Measurements from ENCODE around the gene INTS14. TPM values are rescaled to one million over a fixed set of nuclear protein-coding genes. Genes with fewer than 3 reads are reported as not detected.

Gene INTS14
- total RNA-seq, 2 donors from 2014 or later, result 26.0 to 28.3 TPM

DNA sequence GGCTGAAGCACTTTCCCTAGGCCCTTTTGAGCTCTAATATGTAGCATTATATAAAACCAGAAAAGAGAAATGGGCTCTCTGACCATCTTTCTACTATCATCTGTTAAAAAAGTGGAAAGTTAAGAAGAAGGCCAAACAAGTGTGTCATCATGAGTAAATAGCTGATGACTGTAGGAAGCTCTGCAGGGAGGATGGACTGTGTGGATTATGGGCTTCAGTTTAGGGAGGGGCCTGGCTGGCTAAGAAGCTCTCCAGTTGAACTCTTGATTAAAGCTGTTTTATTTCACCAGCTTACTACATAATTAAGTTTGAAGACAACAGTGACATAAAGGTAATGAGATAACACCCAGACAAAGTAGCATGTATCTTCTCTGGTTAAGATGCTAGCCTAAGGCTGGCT is 30.6 kb downstream of the INTS14 start:
- Histone ChIP-seq H3K27ac (no peak overlapping the region), H3K4me3 (no peak overlapping the region), H3K4me1 (no peaks in the 10 kb centered on the region), H3K27me3 (no peaks in the 10 kb centered on the region), H3K9me3 (no peaks in the 10 kb centered on the region), H3K36me3 (replicated peaks in 1 of 2; ENCODE audit: insufficient read depth in 1 of 2, low read depth in 2 of 2) (peaks cover 0 to 21% of the 10 kb centered on the region in 2 donors)
- TF ChIP-seq, protein P1, sequence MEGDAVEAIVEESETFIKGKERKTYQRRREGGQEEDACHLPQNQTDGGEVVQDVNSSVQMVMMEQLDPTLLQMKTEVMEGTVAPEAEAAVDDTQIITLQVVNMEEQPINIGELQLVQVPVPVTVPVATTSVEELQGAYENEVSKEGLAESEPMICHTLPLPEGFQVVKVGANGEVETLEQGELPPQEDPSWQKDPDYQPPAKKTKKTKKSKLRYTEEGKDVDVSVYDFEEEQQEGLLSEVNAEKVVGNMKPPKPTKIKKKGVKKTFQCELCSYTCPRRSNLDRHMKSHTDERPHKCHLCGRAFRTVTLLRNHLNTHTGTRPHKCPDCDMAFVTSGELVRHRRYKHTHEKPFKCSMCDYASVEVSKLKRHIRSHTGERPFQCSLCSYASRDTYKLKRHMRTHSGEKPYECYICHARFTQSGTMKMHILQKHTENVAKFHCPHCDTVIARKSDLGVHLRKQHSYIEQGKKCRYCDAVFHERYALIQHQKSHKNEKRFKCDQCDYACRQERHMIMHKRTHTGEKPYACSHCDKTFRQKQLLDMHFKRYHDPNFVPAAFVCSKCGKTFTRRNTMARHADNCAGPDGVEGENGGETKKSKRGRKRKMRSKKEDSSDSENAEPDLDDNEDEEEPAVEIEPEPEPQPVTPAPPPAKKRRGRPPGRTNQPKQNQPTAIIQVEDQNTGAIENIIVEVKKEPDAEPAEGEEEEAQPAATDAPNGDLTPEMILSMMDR (IDR thresholded peaks at IDR 0.05), result no peak
- no peak for TF ChIP-seq POLR2A (IDR thresholded peaks at IDR 0.05)
- ATAC-seq (no peak), DNase-seq (no peak)
- intact Hi-C loops (cut with DNase I), result no loop called here

DNA sequence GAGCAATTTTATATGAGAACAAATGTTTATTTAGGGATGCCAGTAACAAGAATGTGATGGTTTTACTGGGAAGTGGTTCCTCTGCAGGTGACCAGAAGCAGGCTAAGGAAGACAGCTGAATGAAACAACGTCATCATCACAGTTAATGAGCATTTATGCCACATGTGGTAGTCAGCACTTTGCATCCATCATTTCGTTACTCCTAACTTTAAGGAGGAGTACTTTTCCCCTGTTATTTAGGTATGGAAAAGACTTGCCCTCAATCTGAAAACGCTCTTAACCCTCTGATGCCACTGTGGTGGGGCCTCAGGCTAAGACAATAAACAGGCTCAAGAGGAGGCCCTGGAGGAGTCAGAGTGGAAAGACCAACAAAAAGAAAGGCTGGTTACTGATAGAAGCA is 31.2 kb downstream of the INTS14 start:
- no peak for DNase-seq
- H3K4me3 ChIP-seq, result no peak overlapping the region
- WGBS, 2 donors, result 81 to 96% methylated on average over 3 of the region's 3 CpGs
- H3K36me3 ChIP-seq (replicated peaks in 1 of 2; ENCODE audit: insufficient read depth in 1 of 2, low read depth in 2 of 2), result peaks cover 0 to 21% of the 10 kb centered on the region in 2 donors
- no peaks in the 10 kb centered on the region for H3K4me1 ChIP-seq
- intact Hi-C loops (cut with DNase I), result no loop called here
- no peaks in the 10 kb centered on the region for H3K9me3 ChIP-seq
- no peaks in the 10 kb centered on the region for H3K27me3 ChIP-seq
- ATAC-seq, result no peak
- TF ChIP-seq, protein P1 (IDR thresholded peaks at IDR 0.05), result no peak
- no peak for TF ChIP-seq POLR2A (IDR thresholded peaks at IDR 0.05)
- no peak overlapping the region for H3K27ac ChIP-seq

DNA sequence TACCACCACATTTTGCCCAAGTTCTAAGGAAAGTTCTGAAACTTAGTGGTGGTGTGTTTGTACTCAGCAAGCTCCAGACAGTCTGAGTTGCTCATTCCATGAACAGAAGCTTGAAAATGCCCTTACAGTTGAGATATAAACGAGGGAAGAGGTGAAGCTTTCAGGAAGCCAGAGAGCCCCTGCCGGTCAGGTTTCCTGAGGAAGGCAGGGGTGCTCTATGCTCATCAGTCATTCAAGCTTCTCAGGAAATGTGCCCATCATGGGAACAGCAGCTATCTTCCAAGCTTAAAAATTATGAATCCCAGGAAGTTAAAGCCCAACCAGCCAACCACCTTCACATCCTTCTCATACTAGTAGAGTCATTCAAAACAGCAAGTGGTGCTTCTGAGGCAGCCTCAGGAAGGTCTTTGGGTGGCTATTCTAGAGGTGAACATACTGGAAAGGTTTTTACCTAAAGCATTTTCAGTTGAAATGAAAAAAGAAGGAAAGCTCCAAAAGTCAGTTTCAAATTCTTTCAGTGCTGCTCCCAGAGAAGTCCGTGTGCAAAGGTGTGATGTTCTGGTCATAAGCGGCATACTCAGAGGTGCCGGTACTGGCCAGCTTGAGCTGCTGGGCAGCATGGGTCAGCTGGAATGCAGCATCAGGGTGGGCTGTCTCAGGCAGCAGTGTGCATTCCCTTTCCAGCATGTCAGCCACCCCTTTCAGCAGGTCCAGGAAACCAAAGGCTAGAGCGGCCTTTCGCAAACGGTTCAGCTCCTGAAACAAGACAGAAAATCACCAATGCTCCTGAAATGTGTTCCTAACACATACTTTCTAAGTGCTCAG is 31.8 kb downstream of the INTS14 start:
- Histone ChIP-seq H3K36me3 (replicated peaks in 1 of 2; ENCODE audit: insufficient read depth in 1 of 2, low read depth in 2 of 2) (peaks cover 0 to 19% of the 10 kb centered on the region in 2 donors), H3K4me1 (no peaks in the 10 kb centered on the region), H3K27ac (no peak overlapping the region), H3K4me3 (no peak overlapping the region), H3K27me3 (no peaks in the 10 kb centered on the region), H3K9me3 (no peaks in the 10 kb centered on the region)
- intact Hi-C loops (cut with DNase I), result no loop called here
- TF ChIP-seq POLR2A (IDR thresholded peaks at IDR 0.05), result no peak
- TF ChIP-seq, protein P1 (IDR thresholded peaks at IDR 0.05), result no peak
- ATAC-seq (no peak), DNase-seq (no peak)
- WGBS, 2 donors, result 73 to 81% methylated on average over 8 of the region's 8 CpGs

DNA sequence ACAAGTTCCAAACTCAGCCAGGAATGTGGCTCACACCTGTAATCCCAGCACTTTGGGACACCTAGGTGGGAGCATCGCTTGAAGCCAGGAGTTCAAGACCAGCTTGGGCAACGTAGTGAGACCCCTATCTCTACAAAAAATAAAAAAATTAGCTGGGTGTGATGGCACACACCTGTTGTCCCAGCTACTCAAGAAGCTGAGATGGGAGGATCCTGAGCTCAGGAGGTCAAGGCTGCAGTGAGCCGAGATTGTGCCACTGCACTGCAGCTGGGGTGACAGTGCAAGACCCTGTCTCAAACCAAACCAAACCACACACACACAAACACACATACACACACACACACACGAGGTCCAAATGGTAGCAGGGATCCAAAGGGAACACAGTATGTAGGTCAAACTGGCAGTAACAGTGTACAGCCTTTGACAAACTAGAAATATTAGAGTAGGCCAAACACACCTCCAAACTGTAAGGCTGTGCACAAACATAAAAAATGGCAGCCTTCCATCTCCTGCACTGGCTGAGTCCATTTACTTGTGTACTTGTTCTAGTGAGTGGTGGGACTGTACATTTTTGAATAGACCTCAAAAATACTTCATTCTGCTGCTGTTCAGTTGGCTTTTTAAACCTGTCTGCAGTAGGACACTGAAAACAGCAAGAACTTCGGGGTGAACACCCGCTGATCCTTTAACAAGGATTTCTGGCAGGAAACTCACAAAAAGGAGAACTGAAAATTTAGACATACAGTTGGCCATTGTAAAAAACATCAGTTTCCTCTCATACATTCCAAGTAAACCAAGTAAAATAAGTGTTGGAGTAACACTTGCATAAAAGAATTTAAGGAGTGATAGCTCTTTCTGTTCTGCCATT is 33.6 kb downstream of the INTS14 start:
- Histone ChIP-seq H3K4me1 (no peaks in the 10 kb centered on the region), H3K36me3 (replicated peaks in 1 of 2; ENCODE audit: insufficient read depth in 1 of 2, low read depth in 2 of 2) (peaks cover 0 to 18% of the 10 kb centered on the region in 2 donors), H3K27ac (no peak overlapping the region), H3K9me3 (no peaks in the 10 kb centered on the region), H3K27me3 (no peaks in the 10 kb centered on the region), H3K4me3 (no peak overlapping the region)
- ATAC-seq (no peak), DNase-seq (no peak)
- WGBS, 2 donors, result 79 to 86% methylated on average over 6 of the region's 6 CpGs
- TF ChIP-seq, protein P1 (IDR thresholded peaks at IDR 0.05), result no peak
- no peak for TF ChIP-seq POLR2A (IDR thresholded peaks at IDR 0.05)
- intact Hi-C loops (cut with DNase I), result no loop called here
